ENCODE data around the gene DPCD. TPM values are rescaled to one million over a fixed set of nuclear protein-coding genes. Genes with fewer than 3 reads are reported as not detected.

Gene DPCD
- total and polyA plus RNA-seq, 2 of the 8 experiments (the other 6 are each of a cell fraction or from before 2014, with no cell fraction given), result 21.2 to 31.4 TPM

DNA sequence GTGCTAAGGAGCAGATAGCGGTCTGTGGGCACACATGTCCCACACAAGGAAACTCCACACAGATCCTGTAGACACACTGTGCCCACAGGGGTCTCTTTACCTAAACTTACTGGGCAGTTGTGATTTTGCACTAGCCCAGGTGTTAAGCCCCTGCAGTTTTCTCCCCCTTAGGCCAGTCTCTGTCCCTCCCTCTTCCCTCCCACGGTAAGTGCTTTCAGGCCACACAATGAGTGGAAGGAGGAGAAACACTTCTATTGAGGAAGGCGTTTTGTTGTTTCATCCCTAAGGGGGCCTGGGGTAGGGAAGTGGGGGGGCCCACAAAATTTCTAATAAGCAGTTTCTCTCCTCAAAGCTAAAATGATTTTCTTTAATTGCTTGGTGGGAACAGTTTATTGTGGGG lies 55.4 kb downstream of the DPCD start:
- DNase-seq (ENCODE audit: low read depth in 1 of 2, low spot score in 2 of 2), result peak in 1 of 2 experiments; percentile 62
- Histone ChIP-seq H2BK20ac (ENCODE audit: low read length) (peak overlapping the region; percentile 91), H3K79me2 (ENCODE audit: control insufficient read depth in 1 of 2, insufficient read depth in 2 of 2, low read length in 2 of 2) (no peaks in the 10 kb centered on the region), H4K5ac (ENCODE audit: insufficient read length, low read depth, low read length) (peak overlapping the region; percentile 90), H3K23ac (ENCODE audit: insufficient read length) (no peak overlapping the region), H3K23me2 (ENCODE audit: low read depth, low read length) (no peaks in the 10 kb centered on the region), H2AK5ac (ENCODE audit: low read depth, low read length) (peak overlapping the region; percentile 93), H3K9ac (replicated peaks in 1 of 4; ENCODE audit: extremely low read depth in 1 of 4, low read depth in 3 of 4, low read length in 3 of 4) (no peak overlapping the region), H3K56ac (replicated peaks; ENCODE audit: insufficient read length, low read depth, low read length) (no peak overlapping the region), H3K27me3 (replicated peaks in 1 of 4; ENCODE audit: control insufficient read depth in 3 of 4, extremely low read depth in 1 of 4, insufficient read depth in 3 of 4, low read length in 3 of 4) (no peaks in the 10 kb centered on the region), H3K79me1 (ENCODE audit: low read depth, low read length) (no peaks in the 10 kb centered on the region; the same call in 1 of the 2 replicates), H4K20me1 (replicated peaks in 1 of 2; ENCODE audit: control insufficient read depth in 1 of 2, insufficient read depth in 2 of 2, low read length in 2 of 2) (no peaks in the 10 kb centered on the region), H2BK15ac (ENCODE audit: low read length) (peak overlapping the region; percentile 82; the same call in 1 of the 2 replicates), H3K4ac (replicated peaks; ENCODE audit: insufficient read length, low read depth, low read length) (peak overlapping the region; percentile 40), H2BK12ac (ENCODE audit: low read depth, low read length) (peak overlapping the region; percentile 93), H3K18ac (ENCODE audit: extremely low read depth, low read length) (peak overlapping the region; percentile 98), H3K14ac (ENCODE audit: insufficient read length) (no peak overlapping the region), H4K91ac (replicated peaks; ENCODE audit: insufficient read length, low read length) (peak overlapping the region; percentile 95), H3K4me2 (ENCODE audit: insufficient read depth in 1 of 2, low read depth in 2 of 2, low read length in 2 of 2) (peak overlapping the region; percentile 50 to 64; a peak in 3 of 4 replicates), H3K27ac (ENCODE audit: low read depth, low read length) (peak overlapping the region; percentile 82), H2AFZ (ENCODE audit: low read length) (no peak overlapping the region), H4K8ac (ENCODE audit: extremely low read depth, insufficient read depth, low read length) (no peak overlapping the region), H3K9me3 (ENCODE audit: insufficient read depth in 2 of 2, low read depth in 1 of 2, low read length in 1 of 2) (no peaks in the 10 kb centered on the region), H3K36me3 (ENCODE audit: control insufficient read depth in 2 of 4, insufficient read depth in 4 of 4, low read length in 3 of 4) (no peaks in the 10 kb centered on the region), H2BK120ac (replicated peaks; ENCODE audit: low read depth, low read length) (peak overlapping the region; percentile 85), H2BK5ac (ENCODE audit: low read depth, low read length) (peak overlapping the region; percentile 96), H3K4me3 (ENCODE audit: extremely low read depth in 1 of 4, insufficient read depth in 2 of 4, low read depth in 3 of 4, low read length in 4 of 4) (peak overlapping the region in 1 of 4 experiments; percentile 37; a peak in 2 of 8 replicates), H3K4me1 (replicated peaks in 1 of 4; ENCODE audit: control insufficient read depth in 3 of 4, insufficient read depth in 4 of 4, low read length in 3 of 4) (peaks cover 16 to 26% (median 24%) of the 10 kb centered on the region in 4 experiments)
- ChIA-PET CTCF (ENCODE audit: partially characterized antibody) (interaction anchor here (1.0 to 1.7 kb wide), 5 partner anchors 17 to 41 kb away, joined by 3 to 8 read pairs (median 3); no protein-coding TSS in a partner anchor), POLR2A (ENCODE audit: partially characterized antibody) (interaction anchor here (0.9 to 1.5 kb wide), 6 partner anchors 9 to 140 kb away, joined by 3 to 7 read pairs (median 4); partner anchors contain the start of gene NPM3)
- TF ChIP-seq SIN3A (conservative IDR thresholded peaks at IDR 0.05 in 1 of 2, IDR thresholded peaks at IDR 0.05 in 1 of 2; ENCODE audit: low read depth in 1 of 2, low read length in 2 of 2) (no peak), HDAC2 (IDR thresholded peaks at IDR 0.05; ENCODE audit: borderline replicate concordance in 1 of 2, low read depth in 2 of 2, low read length in 2 of 2) (peak in 1 of 2 experiments; percentile 70; a peak in 1 of 4 replicates), SP2 (IDR thresholded peaks at IDR 0.05; ENCODE audit: low read length) (no peak), ASH2L (IDR thresholded peaks at IDR 0.05; ENCODE audit: low read length) (peak; percentile 65), BACH1 (IDR thresholded peaks at IDR 0.05; ENCODE audit: low read length) (peak; percentile 11; the same call in 1 of the 2 replicates), NRF1 (IDR thresholded peaks at IDR 0.05; ENCODE audit: low read depth, low read length) (no peak)
- TF ChIP-seq, protein P1, sequence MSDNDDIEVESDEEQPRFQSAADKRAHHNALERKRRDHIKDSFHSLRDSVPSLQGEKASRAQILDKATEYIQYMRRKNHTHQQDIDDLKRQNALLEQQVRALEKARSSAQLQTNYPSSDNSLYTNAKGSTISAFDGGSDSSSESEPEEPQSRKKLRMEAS (IDR thresholded peaks at IDR 0.05), result no peak
- WGBS, 2 experiments (ENCODE audit: extremely low coverage in 1 of 2, insufficient coverage in 1 of 2, insufficient read length in 1 of 2, insufficient replicate concordance in 2 of 2, low coverage in 1 of 2, low lambda C conversion rate in 2 of 2, missing lambda C conversion rate in 1 of 2), result 39% methylated on average over 2 of the region's 3 CpGs; no CpG with 5 or more reads in 1 of the 2 experiments
- peak; percentile 42 for FAIRE-seq

Data from H1 (cell line).